HG03175 (cell line): Measurements from ENCODE around the gene ARSG.

ENCODE experiments used
- ATAC-seq: cut with Tn5 transposase; IDR thresholded peaks from one replicate; pipeline ENCODE4 v1.9.1; 2021; ENCODE audit warnings: mild to moderate bottlenecking, moderate library complexity; ENCODE audit not compliant: unreplicated experiment

ARSG gene

GRCh38 chr17:68463211-68464019 is 172.1 kb downstream of the ARSG start:
- no peak for ATAC-seq

GRCh38 chr17:68468334-68468733 is 177.0 kb downstream of the ARSG start:
- no peak for ATAC-seq

GRCh38 chr17:68468788-68469187 is 177.5 kb downstream of the ARSG start:
- no peak for ATAC-seq
